Measurements from ENCODE around the gene TMEM273.

- TF ChIP-seq JUN (CRISPR knock-in tag; IDR thresholded peaks at IDR 0.05) = no peak
- no peak for TF ChIP-seq MLX (CRISPR knock-in tag; IDR thresholded peaks at IDR 0.05)
- TF ChIP-seq MYBL2 (CRISPR knock-in tag; IDR thresholded peaks at IDR 0.05) = no peak
- no peak for TF ChIP-seq ZBTB21 (CRISPR knock-in tag; IDR thresholded peaks at IDR 0.05; ENCODE audit: borderline replicate concordance)
- no peak for TF ChIP-seq CTCF (IDR thresholded peaks at IDR 0.05)
- TF ChIP-seq HMGXB4 (CRISPR knock-in tag; IDR thresholded peaks at IDR 0.05) = no peak
- TF ChIP-seq ESRRA (CRISPR knock-in tag; IDR thresholded peaks at IDR 0.05; ENCODE audit: borderline replicate concordance) = no peak
Measured at GRCh38 chr10:49118430-49119074, 69.6 kb downstream of the TMEM273 start.
